ENCODE data around the gene MAPT. TPM values are rescaled to one million over a fixed set of nuclear protein-coding genes. Genes with fewer than 3 reads are reported as not detected.

The MAPT gene
- total and polyA plus RNA-seq, 2 of the 13 experiments (the other 11 are each of a cell fraction or from before 2014, with no cell fraction given): 2.1 to 2.8 TPM

GRCh38 chr17:45948881-45949624 is 54.7 kb downstream of the MAPT start:
- Histone ChIP-seq H3K4me2 (ENCODE audit: low read depth, low read length) (peak overlapping the region; percentile 77), H3K79me2 (ENCODE audit: insufficient read depth, low read length) (no peaks in the 10 kb centered on the region), H4K20me1 (ENCODE audit: insufficient read depth, low read length) (no peaks in the 10 kb centered on the region), H3K27ac (ENCODE audit: extremely low read length, insufficient read depth, low read length) (peak overlapping the region; percentile 41), H2AFZ (ENCODE audit: low read length) (peak overlapping the region; percentile 90), H3K27me3 (ENCODE audit: control insufficient read depth in 1 of 2, insufficient read depth in 2 of 2, low read length in 2 of 2) (peaks cover 4 to 12% of the 10 kb centered on the region in 2 experiments; a peak in 4 of 5 replicates), H3K9ac (ENCODE audit: insufficient read depth, low read depth, low read length) (peak overlapping the region; percentile 23), H3K4me3 (replicated peaks in 1 of 3; ENCODE audit: insufficient read depth in 1 of 3, low read depth in 2 of 3, low read length in 3 of 3) (peak overlapping the region in 2 of 3 experiments; percentile 12 to 49; a peak in 3 of 6 replicates), H3K4me1 (ENCODE audit: insufficient read depth, low read length) (peaks cover 15% of the 10 kb centered on the region), H3K9me3 (ENCODE audit: low read length) (no peaks in the 10 kb centered on the region), H3K36me3 (replicated peaks in 1 of 2; ENCODE audit: control insufficient read depth in 1 of 2, insufficient read depth in 2 of 2, low read length in 2 of 2) (no peaks in the 10 kb centered on the region)
- DNase-seq (ENCODE audit: low spot score) (peak; percentile 61), ATAC-seq (peak; percentile 98), FAIRE-seq (no peak)
- CTCF ChIA-PET (ENCODE audit: low intra/inter-chr PET ratio, low total read pairs): interaction anchor here (1.7 to 2.0 kb wide), 3 partner anchors 13 to 96 kb away, joined by 9 to 13 read pairs (median 9); partner anchors contain the start of gene MAPT
- no TSS peak for BruUV-seq (replicated peaks)
- POLR2A ChIA-PET: interaction anchor here (0.6 to 3.2 kb wide), 4 partner anchors 13 to 26 kb away, joined by 3 to 28 read pairs (median 6); no protein-coding TSS in a partner anchor
- intact Hi-C loops (cut with micrococcal nuclease; ENCODE audit: unreplicated experiment): loop anchor here (1.0 to 10.0 kb wide), 2 partner anchors 13 to 54 kb away; partner anchors contain the start of gene MAPT
- in situ Hi-C loops (cut with HindIII; ENCODE audit: extremely low pct_ligation_motif_present, low pct_unique_long_range_greater_than_20kb): no loop called here
- WGBS (ENCODE audit: low lambda C conversion rate): 4% methylated on average over 34 of the region's 34 CpGs
- TF ChIP-seq ZNF33B (CRISPR knock-in tag; IDR thresholded peaks at IDR 0.05) (no peak; the same call in 1 of the 2 replicates), ZBTB4 (CRISPR knock-in tag; IDR thresholded peaks at IDR 0.05; ENCODE audit: borderline replicate concordance) (peak; percentile 48; the same call in 1 of the 2 replicates), RXRB (CRISPR knock-in tag; IDR thresholded peaks at IDR 0.05; ENCODE audit: borderline replicate concordance) (peak; percentile 65; the same call in 1 of the 2 replicates), U2AF1 (optimal IDR thresholded peaks at IDR 0.05; ENCODE audit: low read depth, low read length) (no peak), ZNF530 (CRISPR knock-in tag; IDR thresholded peaks at IDR 0.05; ENCODE audit: low read depth) (no peak), ZBTB49 (CRISPR knock-in tag; IDR thresholded peaks at IDR 0.05; ENCODE audit: borderline replicate concordance) (no peak), NFYC (CRISPR knock-in tag; IDR thresholded peaks at IDR 0.05) (no peak; the same call in 1 of the 2 replicates), ZNF747 (CRISPR knock-in tag; IDR thresholded peaks at IDR 0.05; ENCODE audit: borderline replicate concordance) (no peak), PLSCR1 (CRISPR knock-in tag; IDR thresholded peaks at IDR 0.05; ENCODE audit: borderline replicate concordance) (no peak), ZNF710 (CRISPR knock-in tag; IDR thresholded peaks at IDR 0.05; ENCODE audit: borderline replicate concordance) (peak; percentile 58; the same call in 1 of the 2 replicates), ERF (CRISPR knock-in tag; IDR thresholded peaks at IDR 0.05) (peak; percentile 73; the same call in 1 of the 2 replicates), RORA (CRISPR knock-in tag; IDR thresholded peaks at IDR 0.05) (no peak), IKZF4 (CRISPR knock-in tag; IDR thresholded peaks at IDR 0.05; ENCODE audit: borderline replicate concordance, low read depth, not compliant biosample characterization) (no peak)

Data from HepG2 (cell line).